Skin of body (tissue), 2 donors: ENCODE data around the gene RBM20. TPM values are rescaled to one million over a fixed set of nuclear protein-coding genes. Genes with fewer than 3 reads are reported as not detected.

Experiments used
- DNase-seq: peaks from one replicate; lab custom pipeline; 2025; lab: John Stamatoyannopoulos, UW
- total RNA-seq: library from RNA; depleted of rRNA; stranded (reverse); fragments of >200 nt; gene quantifications from one replicate; pipeline ENCODE4 v1.2.3, GENCODE V29; 2014

The RBM20 gene
- total RNA-seq, 1 donor from 2014 or later: 2.4 TPM

- no peak for DNase-seq
Measured at GRCh38 chr10:110735620-110736027, 91.5 kb downstream of the RBM20 start.

- no peak for DNase-seq
Measured at GRCh38 chr10:110737886-110738634, 93.9 kb downstream of the RBM20 start.

- no peak for DNase-seq
Measured at GRCh38 chr10:110739811-110740271, 95.7 kb downstream of the RBM20 start.

- no peak for DNase-seq
Measured at GRCh38 chr10:110742801-110743200, 98.7 kb downstream of the RBM20 start.

GRCh38 chr10:110744782-110745181 lies 100.6 kb downstream of the RBM20 start:
- DNase-seq: no peak

- DNase-seq: peak; percentile 30
Measured at GRCh38 chr10:110746254-110746826, 102.2 kb downstream of the RBM20 start.

GRCh38 chr10:110746969-110747608 lies 103.0 kb downstream of the RBM20 start:
- DNase-seq: no peak

GRCh38 chr10:110747609-110748464 lies 103.7 kb downstream of the RBM20 start:
- DNase-seq: no peak

- DNase-seq: no peak
Measured at GRCh38 chr10:110748970-110749369, 104.8 kb downstream of the RBM20 start.

- no peak for DNase-seq
Measured at GRCh38 chr10:110750931-110751330, 106.8 kb downstream of the RBM20 start.

- DNase-seq: no peak
Measured at GRCh38 chr10:110751850-110752249, 107.7 kb downstream of the RBM20 start.

- no peak for DNase-seq
Measured at GRCh38 chr10:110753462-110753861, 109.3 kb downstream of the RBM20 start.

GRCh38 chr10:110754375-110755105 lies 110.4 kb downstream of the RBM20 start:
- DNase-seq: no peak

GRCh38 chr10:110755781-110756180 lies 111.6 kb downstream of the RBM20 start:
- DNase-seq: no peak

GRCh38 chr10:110756876-110757275 lies 112.7 kb downstream of the RBM20 start:
- no peak for DNase-seq

GRCh38 chr10:110757586-110757985 lies 113.5 kb downstream of the RBM20 start:
- DNase-seq: no peak

GRCh38 chr10:110758128-110758765 lies 114.1 kb downstream of the RBM20 start:
- DNase-seq: no peak

GRCh38 chr10:110758898-110759297 lies 114.8 kb downstream of the RBM20 start:
- DNase-seq: no peak

GRCh38 chr10:110759523-110759922 lies 115.4 kb downstream of the RBM20 start:
- DNase-seq: no peak

GRCh38 chr10:110762109-110762848 lies 118.1 kb downstream of the RBM20 start:
- no peak for DNase-seq
